ENCODE measurements around the gene POLR3K. TPM values are rescaled to one million over a fixed set of nuclear protein-coding genes. Genes with fewer than 3 reads are reported as not detected.

POLR3K gene
- polyA plus RNA-seq, 2 of the 4 experiments (the other 2 are of a cell fraction): 47.6 to 50.9 TPM

- DNase-seq (ENCODE audit: low read depth in 1 of 2, low spot score in 1 of 2) (no peak), ATAC-seq (no peak), FAIRE-seq (no peak)
- no peak overlapping the region for H3K27ac ChIP-seq
- CTCF ChIA-PET: interaction anchor here (0.6 to 25.2 kb wide), 10 partner anchors 8 to 293 kb away, joined by 3 to 718 read pairs (median 18); partner anchors contain the start of genes HBQ1, MPG, POLR3K and RHBDF1
- H3K4me2 ChIP-seq: no peak overlapping the region
- no peaks in the 10 kb centered on the region for H3K9me3 ChIP-seq
- 83% methylated on average over 25 of the region's 27 CpGs for WGBS (ENCODE audit: missing lambda C conversion rate)
- H3K4me1 ChIP-seq: peaks cover 13% of the 10 kb centered on the region
- no peak overlapping the region for H3K4me3 ChIP-seq
- POLR2A ChIA-PET: no interaction called here
- TF ChIP-seq MAZ (IDR thresholded peaks at IDR 0.05; ENCODE audit: borderline replicate concordance, low read depth, low read length): no peak
- no peak for TF ChIP-seq ELK1 (IDR thresholded peaks at IDR 0.05; ENCODE audit: low read depth, low read length)
- no peak for TF ChIP-seq KDM1A (IDR thresholded peaks at IDR 0.05; ENCODE audit: low read depth)
These were observed 14.7 kb upstream of the POLR3K start for GRCh38 chr16:67884-68789.

- no peak for DNase-seq (ENCODE audit: low read depth in 1 of 2, low spot score in 1 of 2)
- CTCF ChIA-PET: interaction anchor here (2.2 to 25.2 kb wide), 5 partner anchors 10 to 294 kb away, joined by 10 to 718 read pairs (median 62); partner anchors contain the start of genes HBQ1, MPG and RHBDF1
- H3K27ac ChIP-seq: no peak overlapping the region
- H3K9me3 ChIP-seq: no peaks in the 10 kb centered on the region
- no peak for ATAC-seq
- H3K4me3 ChIP-seq: no peak overlapping the region
- no peak for FAIRE-seq
- 84% methylated on average over 9 of the region's 10 CpGs for WGBS (ENCODE audit: missing lambda C conversion rate)
- peaks cover 8% of the 10 kb centered on the region for H3K4me1 ChIP-seq
- POLR2A ChIA-PET: interaction anchor here (1.3 kb wide), 1 partner anchor 113 kb away, joined by 4 read pairs; the partner anchor contains the start of gene HBQ1
- H3K4me2 ChIP-seq: no peak overlapping the region
- no peak for TF ChIP-seq BHLHE40 (IDR thresholded peaks at IDR 0.05; ENCODE audit: low read depth, low read length)
- TF ChIP-seq EHMT2 (IDR thresholded peaks at IDR 0.05; ENCODE audit: low read depth): no peak
These were observed 13.9 kb upstream of the POLR3K start for GRCh38 chr16:67183-67791.

GRCh38 chr16:66309-67182 is 13.1 kb upstream of the POLR3K start:
- H3K4me2 ChIP-seq: no peak overlapping the region
- ChIA-PET POLR2A (interaction anchor here (0.7 to 1.3 kb wide), 3 partner anchors 11 to 114 kb away, joined by 3 to 4 read pairs (median 3); partner anchors contain the start of genes HBQ1 and POLR3K), CTCF (interaction anchor here (0.7 to 25.2 kb wide), 46 partner anchors 10 to 590 kb away, joined by 3 to 718 read pairs (median 5); partner anchors contain the start of genes AXIN1, DECR2, HBQ1 and MPG)
- no peaks in the 10 kb centered on the region for H3K9me3 ChIP-seq
- FAIRE-seq (no peak), ATAC-seq (peak in 1 of 2 experiments; percentile 23; a peak in 3 of 6 replicates), DNase-seq (ENCODE audit: low read depth in 1 of 2, low spot score in 1 of 2) (no peak)
- H3K27ac ChIP-seq: no peak overlapping the region
- no peak overlapping the region for H3K4me3 ChIP-seq
- 90% methylated on average over 13 of the region's 13 CpGs for WGBS (ENCODE audit: missing lambda C conversion rate)
- peaks cover 8% of the 10 kb centered on the region for H3K4me1 ChIP-seq
- no peak for TF ChIP-seq E2F6 (IDR thresholded peaks at IDR 0.05; ENCODE audit: borderline replicate concordance, low read depth)
- TF ChIP-seq POLR2AphosphoS2 (conservative IDR thresholded peaks at IDR 0.05; ENCODE audit: low read length): no peak
- no peak for TF ChIP-seq SMC3 (IDR thresholded peaks at IDR 0.05)
- no peak for TF ChIP-seq USF2 (IDR thresholded peaks at IDR 0.05)
- TF ChIP-seq TP53 (CRISPR knock-in tag; IDR thresholded peaks at IDR 0.05): no peak
- no peak for TF ChIP-seq HOXA7 (CRISPR knock-in tag; IDR thresholded peaks at IDR 0.05)
- no peak for TF ChIP-seq KDM5A (IDR thresholded peaks at IDR 0.05)
- TF ChIP-seq ZNF302 (CRISPR knock-in tag; IDR thresholded peaks at IDR 0.05): no peak
- no peak for TF ChIP-seq KDM1A (IDR thresholded peaks at IDR 0.05; ENCODE audit: low read depth)
- TF ChIP-seq EP300 (IDR thresholded peaks at IDR 0.05): no peak
- no peak for TF ChIP-seq ATOH8 (CRISPR knock-in tag; IDR thresholded peaks at IDR 0.05; ENCODE audit: low read depth)
- TF ChIP-seq RFX5 (IDR thresholded peaks at IDR 0.05): no peak
- TF ChIP-seq MAFK (IDR thresholded peaks at IDR 0.05; ENCODE audit: partially characterized antibody): no peak
- TF ChIP-seq CBX8 (IDR thresholded peaks at IDR 0.05): no peak
- no peak for TF ChIP-seq HES2 (IDR thresholded peaks at IDR 0.05)
- TF ChIP-seq NR3C1 (IDR thresholded peaks at IDR 0.05): no peak
- TF ChIP-seq SREBF2 (IDR thresholded peaks at IDR 0.05): no peak
- TF ChIP-seq RARB (CRISPR knock-in tag; IDR thresholded peaks at IDR 0.05): no peak
- TF ChIP-seq HOXB5 (CRISPR knock-in tag; IDR thresholded peaks at IDR 0.05): no peak
- no peak for TF ChIP-seq PBX3 (IDR thresholded peaks at IDR 0.05)
